GM21381 (cell line): Measurements from ENCODE around the gene THAP6.
A peak's percentile ranks its signal among the peaks of the same experiment; 100 is the strongest.
"Not testable (repeated sequence)": the region's sequence is repeated elsewhere in the genome, so short reads cannot be mapped to it uniquely, and the experiment has no call there.

Experiments used
- ATAC-seq: cut with Tn5 transposase; IDR thresholded peaks from one replicate; pipeline ENCODE4 v1.9.1; 2021; ENCODE audit warnings: mild to moderate bottlenecking, moderate library complexity; ENCODE audit not compliant: unreplicated experiment

The THAP6 gene

GRCh38 chr4:75525086-75525485, 10.8 kb downstream of the THAP6 start:
- no peak for ATAC-seq

GRCh38 chr4:75525910-75526309, 11.6 kb downstream of the THAP6 start:
- no peak for ATAC-seq

- ATAC-seq, result no peak
Observed at GRCh38 chr4:75527482-75527881, 13.2 kb downstream of the THAP6 start.

- ATAC-seq, result no peak
Observed at GRCh38 chr4:75530556-75531322, 16.5 kb downstream of the THAP6 start.

- ATAC-seq, result not testable (repeated sequence)
Observed at GRCh38 chr4:75531536-75532143, 17.4 kb downstream of the THAP6 start.

- ATAC-seq, result not testable (repeated sequence)
Observed at GRCh38 chr4:75533339-75533887, 19.1 kb downstream of the THAP6 start.

GRCh38 chr4:75533926-75534325, 19.7 kb downstream of the THAP6 start:
- not testable (repeated sequence) for ATAC-seq

- ATAC-seq, result not testable (repeated sequence)
Observed at GRCh38 chr4:75537308-75537707, 23.0 kb downstream of the THAP6 start.

GRCh38 chr4:75542824-75543223, 28.6 kb downstream of the THAP6 start:
- no peak for ATAC-seq

GRCh38 chr4:75544220-75544619, 29.9 kb downstream of the THAP6 start:
- not testable (repeated sequence) for ATAC-seq

GRCh38 chr4:75544870-75545269, 30.6 kb downstream of the THAP6 start:
- ATAC-seq, result no peak

- no peak for ATAC-seq
Observed at GRCh38 chr4:75545526-75545925, 31.3 kb downstream of the THAP6 start.

- ATAC-seq, result no peak
Observed at GRCh38 chr4:75547647-75548387, 33.5 kb downstream of the THAP6 start.

- ATAC-seq, result no peak
Observed at GRCh38 chr4:75549019-75549418, 34.7 kb downstream of the THAP6 start.

- ATAC-seq, result no peak
Observed at GRCh38 chr4:75552452-75552851, 38.2 kb downstream of the THAP6 start.

- peak; percentile 72 for ATAC-seq
Observed at GRCh38 chr4:75555294-75556164, 41.3 kb downstream of the THAP6 start, which contains the start of gene ODAPH. TSS of gene ODAPH (plus strand) at chr4:75556066. CDS start at chr4:75556083, 17 bp downstream.

- no peak for ATAC-seq
Observed at GRCh38 chr4:75557696-75558095, 43.4 kb downstream of the THAP6 start.

- no peak for ATAC-seq
Observed at GRCh38 chr4:75561789-75562188, 47.5 kb downstream of the THAP6 start.

GRCh38 chr4:75564023-75564422, 49.8 kb downstream of the THAP6 start:
- no peak for ATAC-seq

- no peak for ATAC-seq
Observed at GRCh38 chr4:75565481-75565880, 51.2 kb downstream of the THAP6 start.
